Smooth muscle cell (in vitro differentiated cells): Measurements from ENCODE around the gene LAPTM4A. TPM values are rescaled to one million over a fixed set of nuclear protein-coding genes. Genes with fewer than 3 reads are reported as not detected.

Source experiments
- DNase-seq: peaks from one replicate; lab custom pipeline; 2025; ENCODE audit not compliant: unreplicated experiment; lab: John Stamatoyannopoulos, UW
- H2AFZ ChIP-seq: fragments of 200-600 bp; sonication (generic); 2 replicates; pipeline ENCODE4 v1.6.0; 2016; ENCODE audit warnings: antibody characterized with exemption, low read depth, mild to moderate bottlenecking
- H3F3A ChIP-seq: fragments of 200-600 bp; sonication (generic); 2 replicates; pipeline ENCODE4 v1.6.0; 2017; ENCODE audit warnings: antibody characterized with exemption, low read depth
- H3K27ac ChIP-seq: fragments of 200-600 bp; sonication (generic); 2 replicates; pipeline ENCODE4 v1.5.1; 2016; ENCODE audit warnings: low read depth, mild to moderate bottlenecking
- H3K27me3 ChIP-seq: fragments of 200-600 bp; sonication (generic); 2 replicates; pipeline ENCODE4 v1.6.1; 2016; ENCODE audit warnings: low read depth, mild to moderate bottlenecking
- H3K36me3 ChIP-seq: fragments of 200-600 bp; sonication (generic); 2 replicates; pipeline ENCODE4 v1.5.1; 2016; ENCODE audit warnings: low read depth
- H3K4me1 ChIP-seq: fragments of 200-600 bp; sonication (generic); 2 replicates; pipeline ENCODE4 v1.5.1; 2016; ENCODE audit warnings: low read depth
- H3K4me2 ChIP-seq: fragments of 200-600 bp; sonication (generic); 2 replicates; pipeline ENCODE4 v1.6.0; 2016; ENCODE audit warnings: mild to moderate bottlenecking
- H3K4me3 ChIP-seq: fragments of 200-600 bp; sonication (generic); 2 replicates; pipeline ENCODE4 v1.5.1; 2016; ENCODE audit warnings: mild to moderate bottlenecking
- H3K79me2 ChIP-seq: fragments of 200-600 bp; sonication (generic); 2 replicates; pipeline ENCODE4 v1.6.0; 2016; ENCODE audit warnings: low read depth, mild to moderate bottlenecking
- H3K9ac ChIP-seq: fragments of 200-600 bp; sonication (generic); 2 replicates; pipeline ENCODE4 v1.6.0; 2016; ENCODE audit warnings: low read depth
- H3K9me3 ChIP-seq: fragments of 200-600 bp; sonication (generic); replicated peaks from 2 replicates; pipeline ENCODE4 v1.5.1; 2016; ENCODE audit warnings: low read depth
- H4K20me1 ChIP-seq: fragments of 200-600 bp; sonication (generic); 2 replicates; pipeline ENCODE4 v1.6.0; 2016; ENCODE audit warnings: low read depth
- WGBS: methylation state at CpG from one replicate; pipeline ENCODE4 v1.1.7; 2016; ENCODE audit warnings: low lambda C conversion rate; 5-methylcytosine and 5-hydroxymethylcytosine counted together
- polyA plus RNA-seq: library from polyadenylated mRNA; unstranded; fragments of >200 nt; fragmentation: Nextera tagmentation; extraction: Ambion mirVana; gene quantifications from 2 replicates; pipeline ENCODE4 v1.2.1, GENCODE V29; 2016
- total RNA-seq: library from RNA; depleted of rRNA; stranded (reverse); fragments of >200 nt; gene quantifications from 2 replicates; pipeline ENCODE4 v1.2.3, GENCODE V29; 2014
- TF ChIP-seq, protein P1 (sequence below): fragments of 200-600 bp; sonication (generic); IDR thresholded peaks from 2 replicates; pipeline ENCODE4 v1.5.1; 2017; ENCODE audit warnings: borderline replicate concordance, mild to moderate bottlenecking, antibody characterized with exemption; ENCODE audit not compliant: insufficient read depth, poor library complexity, severe bottlenecking

The LAPTM4A gene
- total and polyA plus RNA-seq, 2 experiments from 2014 or later, result 423 to 466 TPM

DNA sequence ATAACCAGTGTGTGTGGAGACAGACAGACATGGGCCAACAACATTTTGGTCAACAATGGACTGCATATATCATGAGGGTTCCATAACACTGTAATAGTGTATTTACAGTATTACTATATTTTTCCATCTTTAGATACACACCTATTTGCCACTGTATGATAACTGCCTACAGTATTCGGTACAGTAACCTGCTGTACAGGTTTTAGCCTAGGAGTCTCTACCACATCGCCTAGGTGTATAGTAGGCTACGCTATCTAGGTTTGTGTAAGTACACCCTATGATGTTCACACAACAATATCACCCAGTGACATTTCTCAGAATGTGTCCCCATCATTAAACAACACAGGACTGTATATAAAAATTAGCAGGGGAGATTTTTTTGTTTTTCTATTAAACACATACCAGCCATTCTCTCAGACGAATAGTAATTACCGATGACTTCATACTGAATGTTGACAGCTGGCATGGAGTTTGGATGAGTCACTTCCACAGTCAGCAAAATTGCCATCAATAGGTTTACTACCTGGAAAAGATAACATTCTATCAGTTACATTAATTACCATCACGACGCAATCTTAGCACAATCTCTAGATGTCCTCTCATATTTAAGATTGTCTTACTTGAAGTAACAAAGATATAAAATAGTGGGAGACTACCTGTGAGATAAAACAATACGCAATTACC lies 10.8 kb downstream of the LAPTM4A start:
- no peak for DNase-seq
- H3K36me3 ChIP-seq, result peaks cover 6% of the 10 kb centered on the region
- H4K20me1 ChIP-seq, result peaks cover 100% of the 10 kb centered on the region
- H3K4me1 ChIP-seq, result peaks cover 21% of the 10 kb centered on the region
- no peak overlapping the region for H3K9ac ChIP-seq
- 78% methylated on average over 8 of the region's 8 CpGs for WGBS
- peaks cover 84% of the 10 kb centered on the region for H3K79me2 ChIP-seq
- TF ChIP-seq, protein P1, sequence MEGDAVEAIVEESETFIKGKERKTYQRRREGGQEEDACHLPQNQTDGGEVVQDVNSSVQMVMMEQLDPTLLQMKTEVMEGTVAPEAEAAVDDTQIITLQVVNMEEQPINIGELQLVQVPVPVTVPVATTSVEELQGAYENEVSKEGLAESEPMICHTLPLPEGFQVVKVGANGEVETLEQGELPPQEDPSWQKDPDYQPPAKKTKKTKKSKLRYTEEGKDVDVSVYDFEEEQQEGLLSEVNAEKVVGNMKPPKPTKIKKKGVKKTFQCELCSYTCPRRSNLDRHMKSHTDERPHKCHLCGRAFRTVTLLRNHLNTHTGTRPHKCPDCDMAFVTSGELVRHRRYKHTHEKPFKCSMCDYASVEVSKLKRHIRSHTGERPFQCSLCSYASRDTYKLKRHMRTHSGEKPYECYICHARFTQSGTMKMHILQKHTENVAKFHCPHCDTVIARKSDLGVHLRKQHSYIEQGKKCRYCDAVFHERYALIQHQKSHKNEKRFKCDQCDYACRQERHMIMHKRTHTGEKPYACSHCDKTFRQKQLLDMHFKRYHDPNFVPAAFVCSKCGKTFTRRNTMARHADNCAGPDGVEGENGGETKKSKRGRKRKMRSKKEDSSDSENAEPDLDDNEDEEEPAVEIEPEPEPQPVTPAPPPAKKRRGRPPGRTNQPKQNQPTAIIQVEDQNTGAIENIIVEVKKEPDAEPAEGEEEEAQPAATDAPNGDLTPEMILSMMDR, result no peak
- H3K9me3 ChIP-seq, result no peaks in the 10 kb centered on the region
- H3K4me2 ChIP-seq, result no peak overlapping the region
- H3K4me3 ChIP-seq, result no peak overlapping the region
- peak overlapping the region; percentile 54 for H3K27ac ChIP-seq
- peaks cover 2% of the 10 kb centered on the region for H3F3A ChIP-seq
- no peaks in the 10 kb centered on the region for H3K27me3 ChIP-seq
- no peak overlapping the region for H2AFZ ChIP-seq

GRCh38 chr2:20037660-20038059 lies 13.8 kb downstream of the LAPTM4A start:
- no peak overlapping the region for H3K27ac ChIP-seq
- no peak overlapping the region for H3K9ac ChIP-seq
- H3K4me2 ChIP-seq, result no peak overlapping the region
- no peak overlapping the region for H3K4me3 ChIP-seq
- TF ChIP-seq, protein P1, result no peak
- H3F3A ChIP-seq, result no peaks in the 10 kb centered on the region
- 88% methylated on average over 2 of the region's 2 CpGs for WGBS
- H4K20me1 ChIP-seq, result peaks cover 89% of the 10 kb centered on the region
- H3K27me3 ChIP-seq, result no peaks in the 10 kb centered on the region
- H3K4me1 ChIP-seq, result peaks cover 8% of the 10 kb centered on the region
- no peaks in the 10 kb centered on the region for H3K9me3 ChIP-seq
- no peak overlapping the region for H2AFZ ChIP-seq
- H3K79me2 ChIP-seq, result peaks cover 54% of the 10 kb centered on the region
- no peak for DNase-seq
- H3K36me3 ChIP-seq, result peaks cover 21% of the 10 kb centered on the region

DNA sequence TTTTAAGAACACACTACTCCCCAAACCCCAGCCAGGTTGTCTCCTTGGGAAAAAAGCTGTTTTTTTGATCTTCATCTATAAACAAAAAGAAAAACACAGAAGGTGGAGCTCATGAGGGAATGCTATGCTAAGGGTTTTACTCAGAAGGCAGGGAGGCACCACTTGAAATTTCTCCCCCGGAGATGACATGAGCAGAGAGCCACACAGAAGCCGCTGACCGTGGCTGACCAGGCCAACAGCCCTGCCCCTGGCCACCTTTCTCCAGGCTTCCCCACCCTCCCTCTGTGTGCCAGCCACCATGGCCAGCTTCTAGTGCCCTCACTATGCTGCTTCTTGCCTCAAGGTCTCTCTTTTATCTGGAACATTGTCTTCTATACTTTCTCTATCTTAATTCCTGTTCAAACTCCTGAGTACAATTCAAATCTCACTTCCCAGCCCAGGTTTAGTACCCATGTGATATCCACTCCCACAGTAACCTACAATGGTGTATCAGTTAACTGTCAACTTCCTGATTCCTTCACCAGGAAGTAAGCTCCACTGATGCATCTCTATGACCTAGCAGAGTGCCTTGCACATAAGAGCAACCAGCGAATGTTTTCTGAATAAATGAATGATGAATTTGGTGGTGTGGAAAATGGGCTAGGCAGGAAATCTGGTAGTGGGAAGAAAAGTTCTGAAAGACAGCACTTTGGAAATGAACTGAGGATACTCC lies 15.3 kb downstream of the LAPTM4A start:
- TF ChIP-seq, protein P1, result no peak
- 81% methylated on average over 4 of the region's 4 CpGs for WGBS
- Histone ChIP-seq H3K27ac (no peak overlapping the region), H3K4me2 (no peak overlapping the region), H3K79me2 (peaks cover 39% of the 10 kb centered on the region), H3K9me3 (no peaks in the 10 kb centered on the region), H4K20me1 (peaks cover 76% of the 10 kb centered on the region), H3K36me3 (peaks cover 29% of the 10 kb centered on the region), H2AFZ (no peak overlapping the region), H3K27me3 (no peaks in the 10 kb centered on the region), H3K4me1 (no peaks in the 10 kb centered on the region), H3F3A (no peaks in the 10 kb centered on the region), H3K4me3 (no peak overlapping the region), H3K9ac (no peak overlapping the region)
- DNase-seq, result no peak
